B cell (primary cell): ENCODE data around the gene MUTYH. TPM values are rescaled to one million over a fixed set of nuclear protein-coding genes. Genes with fewer than 3 reads are reported as not detected.
A peak's percentile ranks its signal among the peaks of the same experiment; 100 is the strongest.

Experiments
- ATAC-seq: fragments of 200-7000 bp; cut with Tn5 transposase; one replicate; pipeline ENCODE4 v1.10.0; 2021; ENCODE audit warnings: low read depth, mild to moderate bottlenecking, moderate number of reproducible peaks, moderate library complexity
- CTCF ChIA-PET: fragments of 350-600 bp; sonication (Branson Sonifier 250); formaldehyde crosslinking; loops from one replicate; lab custom pipeline; 2021; ENCODE audit warnings: antibody characterized with exemption, inconsistent platforms; lab: Charles Lee
- POLR2A ChIA-PET: fragments of 350-600 bp; sonication (Branson Sonifier 250); formaldehyde crosslinking; loops from one replicate; lab custom pipeline; 2021; ENCODE audit warnings: antibody characterized with exemption; lab: Charles Lee
- DNase-seq: peaks from one replicate; pipeline ENCODE4 v3.0.0; 2013
- H2AFZ ChIP-seq: 2 replicates; pipeline ENCODE4 v1.6.1; 2012; ENCODE audit warnings: mild to moderate bottlenecking, low read depth, low read length; ENCODE audit not compliant: insufficient read depth, poor library complexity, severe bottlenecking
- H3K27ac ChIP-seq, 2 donors: 1 replicate in 1 of 2; 2 replicates in 1 of 2; pipeline ENCODE4 v1.5.1; 2012 to 2013; ENCODE audit warnings: low read length in 2 of 2, mild to moderate bottlenecking in 2 of 2, moderate library complexity in 1 of 2
- H3K27me3 ChIP-seq, 4 experiments: fragments of 200-600 bp in 1 of 4; sonication (generic) in 1 of 4; replicated peaks in 1 of 4; 1 replicate in 2 of 4; 2 replicates in 2 of 4; pipeline versions ENCODE4 v1.6.1 to v1.7.0; 2013 to 2016; ENCODE audit warnings: low read length in 3 of 4, mild to moderate bottlenecking in 2 of 4, mixed read lengths in 1 of 4, moderate library complexity in 1 of 4; ENCODE audit not compliant: insufficient read depth in 4 of 4, control insufficient read depth in 3 of 4; ENCODE audit errors: control extremely low read depth in 1 of 4
- H3K36me3 ChIP-seq, 2 experiments: replicated peaks in 1 of 2; 1 replicate in 1 of 2; 2 replicates in 1 of 2; pipeline versions ENCODE4 v1.6.1 to v1.7.1; 2013; ENCODE audit warnings: low read length in 1 of 2; ENCODE audit not compliant: insufficient read depth in 2 of 2, control insufficient read depth in 1 of 2; ENCODE audit errors: control extremely low read depth in 1 of 2, extremely low read depth in 1 of 2
- H3K4me1 ChIP-seq, 2 donors: fragments of 200-600 bp in 1 of 2; sonication (generic) in 1 of 2; 1 replicate in 1 of 2; 2 replicates in 1 of 2; pipeline versions ENCODE4 v1.5.1 to v1.6.1; 2013 to 2017; ENCODE audit warnings: low read length in 2 of 2; ENCODE audit not compliant: control insufficient read depth in 2 of 2, insufficient read depth in 2 of 2
- H3K4me2 ChIP-seq: replicated peaks from 2 replicates; pipeline ENCODE3; 2012; ENCODE audit warnings: mild to moderate bottlenecking, low read depth, low read length; ENCODE audit not compliant: poor library complexity, severe bottlenecking
- H3K4me3 ChIP-seq, 5 experiments: fragments of 200-600 bp in 1 of 5; sonication (generic) in 1 of 5; 1 replicate in 3 of 5; 2 replicates in 2 of 5; pipeline versions ENCODE4 v1.5.1 to v1.7.0; 2011 to 2016; ENCODE audit warnings: low read length in 4 of 5, mild to moderate bottlenecking in 4 of 5, low read depth in 2 of 5, control low read depth in 1 of 5, moderate library complexity in 1 of 5; ENCODE audit not compliant: insufficient read depth in 1 of 5; ENCODE audit errors: control extremely low read depth in 1 of 5, extremely low read depth in 1 of 5
- H3K79me2 ChIP-seq: fragments of 200-600 bp; sonication (generic); one replicate; pipeline ENCODE4 v1.6.0; 2016; ENCODE audit warnings: low read length; ENCODE audit not compliant: control insufficient read depth, insufficient read depth
- H3K9ac ChIP-seq: fragments of 200-600 bp; sonication (generic); 2 replicates; pipeline ENCODE4 v1.6.1; 2017; ENCODE audit warnings: mild to moderate bottlenecking, low read length, moderate library complexity
- H3K9me3 ChIP-seq, 3 donors: one replicate each; pipeline versions ENCODE4 v1.6.1 to v1.7.1; 2013; ENCODE audit warnings: low read length in 2 of 3; ENCODE audit not compliant: control insufficient read depth in 2 of 3, insufficient read depth in 1 of 3; ENCODE audit errors: control extremely low read depth in 1 of 3
- H4K20me1 ChIP-seq: 2 replicates; pipeline ENCODE4 v1.6.0; 2012; ENCODE audit warnings: mild to moderate bottlenecking, low read length; ENCODE audit not compliant: insufficient read depth, control insufficient read depth, poor library complexity, severe bottlenecking
- H3K27ac Mint-ChIP-seq: one replicate; pipeline ENCODE4 v1.8.0; 2021; ENCODE audit warnings: mixed read lengths
- H3K27me3 Mint-ChIP-seq: one replicate; pipeline ENCODE4 v1.8.0; 2021; ENCODE audit warnings: mixed read lengths
- H3K4me1 Mint-ChIP-seq: one replicate; pipeline ENCODE4 v1.8.0; 2021; ENCODE audit warnings: mixed read lengths
- H3K4me3 Mint-ChIP-seq: one replicate; pipeline ENCODE4 v1.8.0; 2021; ENCODE audit warnings: mixed read lengths
- H3K9me3 Mint-ChIP-seq: one replicate; pipeline ENCODE4 v1.8.0; 2022; ENCODE audit warnings: mixed read lengths; ENCODE audit not compliant: insufficient read depth
- EZH2 ChIP-seq: IDR thresholded peaks from 2 replicates; pipeline ENCODE4 v1.6.1; 2012; ENCODE audit warnings: borderline replicate concordance, low read depth, mild to moderate bottlenecking, moderate library complexity, low read length; ENCODE audit not compliant: insufficient read depth, poor library complexity, severe bottlenecking
- WGBS: methylation state at CpG from one replicate; pipeline ENCODE4 v1.1.5; 2013; ENCODE audit warnings: missing lambda C conversion rate; ENCODE audit not compliant: insufficient coverage; 5-methylcytosine and 5-hydroxymethylcytosine counted together
- intact Hi-C: fragments of 100-400 bp; cut with micrococcal nuclease; formaldehyde crosslinking; loops from one replicate; pipeline ENCODE4 v1.10.0; 2022
- polyA plus RNA-seq: library from polyadenylated mRNA; depleted of rRNA; stranded (reverse); fragments of >200 nt; gene quantifications from 2 replicates; pipeline ENCODE4 v1.2.3, GENCODE V29; 2012
- total RNA-seq, 2 donors: library from RNA; stranded (reverse); fragments of 120-200 nt in 1 of 2; gene quantifications; 1 replicate in 1 of 2; 2 replicates in 1 of 2; pipeline versions ENCODE4 v1.2.3 to v1.2.4, GENCODE V29; 2013 to 2022
- TF ChIP-seq, protein P1 (sequence below): fragments of 200-600 bp; IDR thresholded peaks from one replicate; pipeline ENCODE4 v1.8.0; 2022; ENCODE audit warnings: antibody characterized with exemption, mild to moderate bottlenecking

The MUTYH gene
- total and polyA plus RNA-seq, 2 donors (not counting 1 experiment from before 2014, with no cell fraction given) = 65.0 to 68.5 TPM

GRCh38 chr1:45303520-45304310, 36.5 kb downstream of the MUTYH start:
- H3K36me3 ChIP-seq = no peaks in the 10 kb centered on the region
- ATAC-seq (peak; percentile 84), DNase-seq (peak; percentile 98)
- Mint-ChIP-seq H3K4me1 (peaks cover 34% of the 10 kb centered on the region), H3K27me3 (no peaks in the 10 kb centered on the region), H3K9me3 (no peaks in the 10 kb centered on the region), H3K4me3 (peak overlapping the region; percentile 94), H3K27ac (peak overlapping the region; percentile 95)
- CTCF ChIA-PET = interaction anchor here (0.5 to 9.3 kb wide), 17 partner anchors 24 to 897 kb away, joined by 3 to 388 read pairs (median 6); partner anchors contain the start of genes BTBD19, HECTD3, HPDL and MUTYH
- peak overlapping the region; percentile 47 to 87 (median 82) for H3K4me3 ChIP-seq
- H4K20me1 ChIP-seq = no peaks in the 10 kb centered on the region
- under 1% methylated on average over 65 of the region's 68 CpGs for WGBS
- H3K27me3 ChIP-seq = no peaks in the 10 kb centered on the region
- TF ChIP-seq, protein P1, sequence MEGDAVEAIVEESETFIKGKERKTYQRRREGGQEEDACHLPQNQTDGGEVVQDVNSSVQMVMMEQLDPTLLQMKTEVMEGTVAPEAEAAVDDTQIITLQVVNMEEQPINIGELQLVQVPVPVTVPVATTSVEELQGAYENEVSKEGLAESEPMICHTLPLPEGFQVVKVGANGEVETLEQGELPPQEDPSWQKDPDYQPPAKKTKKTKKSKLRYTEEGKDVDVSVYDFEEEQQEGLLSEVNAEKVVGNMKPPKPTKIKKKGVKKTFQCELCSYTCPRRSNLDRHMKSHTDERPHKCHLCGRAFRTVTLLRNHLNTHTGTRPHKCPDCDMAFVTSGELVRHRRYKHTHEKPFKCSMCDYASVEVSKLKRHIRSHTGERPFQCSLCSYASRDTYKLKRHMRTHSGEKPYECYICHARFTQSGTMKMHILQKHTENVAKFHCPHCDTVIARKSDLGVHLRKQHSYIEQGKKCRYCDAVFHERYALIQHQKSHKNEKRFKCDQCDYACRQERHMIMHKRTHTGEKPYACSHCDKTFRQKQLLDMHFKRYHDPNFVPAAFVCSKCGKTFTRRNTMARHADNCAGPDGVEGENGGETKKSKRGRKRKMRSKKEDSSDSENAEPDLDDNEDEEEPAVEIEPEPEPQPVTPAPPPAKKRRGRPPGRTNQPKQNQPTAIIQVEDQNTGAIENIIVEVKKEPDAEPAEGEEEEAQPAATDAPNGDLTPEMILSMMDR = peak; percentile 74
- TF ChIP-seq EZH2 = no peak
- no peaks in the 10 kb centered on the region for H3K9me3 ChIP-seq
- intact Hi-C loops = loop anchor here (1.0 to 2.0 kb wide), 11 partner anchors 23 to 629 kb away; partner anchors contain the start of genes ARMH1, CCDC163, EIF2B3 and HPDL
- peak overlapping the region; percentile 91 for H3K4me2 ChIP-seq
- POLR2A ChIA-PET = interaction anchor here (0.5 to 4.9 kb wide), 33 partner anchors 14 to 1953 kb away, joined by 3 to 76 read pairs (median 5); partner anchors contain the start of genes ARMH1, BTBD19, CCDC163 and EIF2B3
- H2AFZ ChIP-seq = peak overlapping the region; percentile 96
- H3K4me1 ChIP-seq = peaks cover 19 to 27% of the 10 kb centered on the region in 2 donors
- peak overlapping the region; percentile 85 to 97 for H3K27ac ChIP-seq
- H3K79me2 ChIP-seq = no peaks in the 10 kb centered on the region
- H3K9ac ChIP-seq = peak overlapping the region; percentile 81
